Left lung (tissue), 8 donors: Measurements from ENCODE around the gene PMEPA1. TPM values are rescaled to one million over a fixed set of nuclear protein-coding genes. Genes with fewer than 3 reads are reported as not detected.

Experiments
- polyA plus RNA-seq, 6 donors: library from polyadenylated mRNA; unstranded; fragments of 120-200 nt; gene quantifications; one replicate each; pipeline ENCODE4 v1.2.1, GENCODE V29; 2013; ENCODE audit not compliant: insufficient read length in 6 of 6
- total RNA-seq, 2 donors: library from RNA; stranded (reverse); fragmentation: NEBNext Ultra II Directional; extraction: Animal tissue kit (Norgen Biotek cat#: 25700); gene quantifications; one replicate each; pipeline ENCODE4 v1.2.1, GENCODE V29; 2021
- donor health status: DM: no; HTN: yes; CAD: no.
- donor health status: DM: no; HTN: no; CAD: no.

PMEPA1 gene
- total and polyA plus RNA-seq, 8 donors = 19.4 to 109 (median 26.2) TPM

Other genes with a start within 250 kb of the PMEPA1 start
- gene CTCFL, start 184.9 kb downstream of the PMEPA1 start, total RNA-seq = not detected
- gene CTCFL, start 184.9 kb downstream of the PMEPA1 start, polyA plus RNA-seq = under 1 TPM; 0.39 to 0.67 (median 0.50) TPM
- gene PCK1, start 148.9 kb downstream of the PMEPA1 start, total RNA-seq = not detected
- gene PCK1, start 148.9 kb downstream of the PMEPA1 start, polyA plus RNA-seq = under 1 TPM; 0.08 to 0.41 (median 0.29) TPM
- 1 to 10 TPM; 1.0 to 5.3 TPM for gene ZBP1, start 89.6 kb downstream of the PMEPA1 start, total RNA-seq
- under 1 TPM in 4 of 6 donors, not detected in 2; 0.11 to 0.57 (median 0.18) TPM for gene ZBP1, start 89.6 kb downstream of the PMEPA1 start, polyA plus RNA-seq